Activated T-cell treated with anti-CD3 and anti-CD28 coated beads, Interleukin-2, amount 50 U/mL, for 72 hours (primary cell): ENCODE data around the gene ATF4. TPM values are rescaled to one million over a fixed set of nuclear protein-coding genes. Genes with fewer than 3 reads are reported as not detected.
A peak's percentile ranks its signal among the peaks of the same experiment; 100 is the strongest.

Source experiments
- ATAC-seq, 2 donors: fragments of 150-1000 bp; cut with Tn5 transposase; replicated peaks in 1 of 2; 2 replicates each; pipeline ENCODE4 v1.10.0; 2021; ENCODE audit warnings: moderate library complexity in 2 of 2, mild to moderate bottlenecking in 1 of 2
- DNase-seq, 2 donors: peaks; one replicate each; pipeline ENCODE4 v3.0.0; 2021 to 2022; ENCODE audit warnings: mixed read lengths in 1 of 2
- H3K27ac Mint-ChIP-seq: one replicate; pipeline ENCODE4 v1.8.0; 2022; ENCODE audit warnings: mild to moderate bottlenecking, moderate library complexity, mixed read lengths
- H3K27me3 Mint-ChIP-seq: one replicate; pipeline ENCODE4 v1.8.0; 2022; ENCODE audit warnings: low read depth, mixed read lengths
- H3K36me3 Mint-ChIP-seq, 2 donors: one replicate each; pipeline ENCODE4 v1.8.0; 2022; ENCODE audit warnings: mixed read lengths in 2 of 2, mild to moderate bottlenecking in 1 of 2; ENCODE audit not compliant: insufficient read depth in 2 of 2
- H3K4me1 Mint-ChIP-seq: one replicate; pipeline ENCODE4 v1.8.0; 2022; ENCODE audit warnings: low read depth, mixed read lengths
- H3K4me3 Mint-ChIP-seq, 2 donors: one replicate each; pipeline ENCODE4 v1.8.0; 2022; ENCODE audit warnings: mild to moderate bottlenecking in 2 of 2, mixed read lengths in 2 of 2, moderate library complexity in 2 of 2
- H3K9me3 Mint-ChIP-seq, 2 donors: one replicate each; pipeline ENCODE4 v1.8.0; 2022; ENCODE audit warnings: mixed read lengths in 2 of 2
- total RNA-seq, 2 donors: library from RNA; stranded (reverse); gene quantifications; one replicate each; pipeline ENCODE4 v1.2.3, GENCODE V29; 2022

The ATF4 gene
- 100 to 1,000 TPM; 779 to 836 TPM for total RNA-seq

GRCh38 chr22:39520226-39521105 is at the start of gene ATF4:
Gene ATF4, plus strand, starts transcription at chr22:39520562. Its CDS starts 884 bp downstream, at chr22:39521446.
- no peaks in the 10 kb centered on the region for H3K9me3 Mint-ChIP-seq
- peak within 1 kb of the TSS; percentile 99 for H3K27ac Mint-ChIP-seq
- peak within 1 kb of the TSS; percentile 90 to 91 for H3K4me3 Mint-ChIP-seq
- ATAC-seq (peak; percentile 23 to 32), DNase-seq (peak; percentile 89 to 91)
- peaks cover 32 to 48% of the 10 kb centered on the region in 2 donors for H3K36me3 Mint-ChIP-seq
- H3K27me3 Mint-ChIP-seq: no peaks in the 10 kb centered on the region
- H3K4me1 Mint-ChIP-seq: peaks cover 59% of the 10 kb centered on the region

- H3K9me3 Mint-ChIP-seq: no peaks in the 10 kb centered on the region
- no peaks in the 10 kb centered on the region for H3K36me3 Mint-ChIP-seq
- H3K4me1 Mint-ChIP-seq: peaks cover 19% of the 10 kb centered on the region
- H3K27me3 Mint-ChIP-seq: no peaks in the 10 kb centered on the region
- ATAC-seq (peak; percentile 74 to 83), DNase-seq (peak; percentile 21 to 28)
- no peak overlapping the region for H3K27ac Mint-ChIP-seq
- H3K4me3 Mint-ChIP-seq: peak overlapping the region in 1 of 2 donors; percentile 12
Observed at GRCh38 chr22:39471381-39472141, 48.8 kb upstream of the ATF4 start.

GRCh38 chr22:39472570-39473556 is 47.5 kb upstream of the ATF4 start:
- no peaks in the 10 kb centered on the region for H3K27me3 Mint-ChIP-seq
- H3K36me3 Mint-ChIP-seq: no peaks in the 10 kb centered on the region
- ATAC-seq (no peak), DNase-seq (no peak)
- H3K4me1 Mint-ChIP-seq: peaks cover 19% of the 10 kb centered on the region
- no peak overlapping the region for H3K4me3 Mint-ChIP-seq
- no peak overlapping the region for H3K27ac Mint-ChIP-seq
- no peaks in the 10 kb centered on the region for H3K9me3 Mint-ChIP-seq

GRCh38 chr22:39473851-39474250 is 46.5 kb upstream of the ATF4 start:
- ATAC-seq: no peak
- Mint-ChIP-seq H3K4me3 (no peak overlapping the region), H3K4me1 (peaks cover 19% of the 10 kb centered on the region), H3K27me3 (no peaks in the 10 kb centered on the region), H3K27ac (no peak overlapping the region), H3K36me3 (no peaks in the 10 kb centered on the region), H3K9me3 (no peaks in the 10 kb centered on the region)
- DNase-seq: no peak

GRCh38 chr22:39474351-39475111 is 45.8 kb upstream of the ATF4 start:
- DNase-seq (no peak), ATAC-seq (no peak)
- Mint-ChIP-seq H3K36me3 (no peaks in the 10 kb centered on the region), H3K4me1 (peaks cover 19% of the 10 kb centered on the region), H3K4me3 (no peak overlapping the region), H3K9me3 (no peaks in the 10 kb centered on the region), H3K27me3 (no peaks in the 10 kb centered on the region), H3K27ac (no peak overlapping the region)

GRCh38 chr22:39475337-39475736 is 45.0 kb upstream of the ATF4 start:
- H3K27me3 Mint-ChIP-seq: no peaks in the 10 kb centered on the region
- H3K9me3 Mint-ChIP-seq: no peaks in the 10 kb centered on the region
- H3K4me1 Mint-ChIP-seq: peaks cover 19% of the 10 kb centered on the region
- ATAC-seq (no peak), DNase-seq (no peak)
- no peak overlapping the region for H3K4me3 Mint-ChIP-seq
- H3K36me3 Mint-ChIP-seq: no peaks in the 10 kb centered on the region
- no peak overlapping the region for H3K27ac Mint-ChIP-seq

- DNase-seq (no peak), ATAC-seq (no peak)
- Mint-ChIP-seq H3K4me1 (peaks cover 19% of the 10 kb centered on the region), H3K9me3 (no peaks in the 10 kb centered on the region), H3K27ac (no peak overlapping the region), H3K27me3 (no peaks in the 10 kb centered on the region), H3K36me3 (no peaks in the 10 kb centered on the region), H3K4me3 (no peak overlapping the region)
Observed at GRCh38 chr22:39475902-39476301, 44.5 kb upstream of the ATF4 start.

GRCh38 chr22:39476664-39477063 is 43.7 kb upstream of the ATF4 start:
- DNase-seq (no peak), ATAC-seq (no peak)
- H3K4me1 Mint-ChIP-seq: peaks cover 15% of the 10 kb centered on the region
- H3K27me3 Mint-ChIP-seq: no peaks in the 10 kb centered on the region
- H3K9me3 Mint-ChIP-seq: no peaks in the 10 kb centered on the region
- no peak overlapping the region for H3K4me3 Mint-ChIP-seq
- H3K27ac Mint-ChIP-seq: no peak overlapping the region
- no peaks in the 10 kb centered on the region for H3K36me3 Mint-ChIP-seq

- Mint-ChIP-seq H3K4me3 (no peak overlapping the region), H3K27me3 (no peaks in the 10 kb centered on the region), H3K4me1 (peaks cover 6% of the 10 kb centered on the region), H3K27ac (no peak overlapping the region), H3K36me3 (no peaks in the 10 kb centered on the region), H3K9me3 (no peaks in the 10 kb centered on the region)
- no peak for ATAC-seq
- DNase-seq: no peak
Observed at GRCh38 chr22:39477542-39477941, 42.8 kb upstream of the ATF4 start.

GRCh38 chr22:39478441-39478850 is 41.9 kb upstream of the ATF4 start:
- Mint-ChIP-seq H3K4me3 (no peak overlapping the region), H3K36me3 (no peaks in the 10 kb centered on the region), H3K27ac (no peak overlapping the region), H3K27me3 (no peaks in the 10 kb centered on the region), H3K4me1 (no peaks in the 10 kb centered on the region), H3K9me3 (no peaks in the 10 kb centered on the region)
- ATAC-seq (no peak), DNase-seq (no peak)

GRCh38 chr22:39479254-39479653 is 41.1 kb upstream of the ATF4 start:
- Mint-ChIP-seq H3K36me3 (no peaks in the 10 kb centered on the region), H3K4me1 (no peaks in the 10 kb centered on the region), H3K4me3 (no peak overlapping the region), H3K27me3 (no peaks in the 10 kb centered on the region), H3K27ac (no peak overlapping the region), H3K9me3 (no peaks in the 10 kb centered on the region)
- ATAC-seq (no peak), DNase-seq (no peak)

- DNase-seq (no peak), ATAC-seq (no peak)
- Mint-ChIP-seq H3K27me3 (no peaks in the 10 kb centered on the region), H3K4me1 (no peaks in the 10 kb centered on the region), H3K27ac (no peak overlapping the region), H3K9me3 (no peaks in the 10 kb centered on the region), H3K4me3 (no peak overlapping the region), H3K36me3 (no peaks in the 10 kb centered on the region)
Observed at GRCh38 chr22:39480557-39480956, 39.8 kb upstream of the ATF4 start.
